K562 (cell line): ENCODE measurements around the gene USPL1. TPM values are rescaled to one million over a fixed set of nuclear protein-coding genes. Genes with fewer than 3 reads are reported as not detected.

ENCODE experiments used
- ARID2 ChIP-seq: fragments of 450-650 bp; IDR thresholded peaks from 2 replicates; pipeline ENCODE4 v1.6.1; 2017; ENCODE audit warnings: antibody characterized with exemption, mild to moderate bottlenecking
- FOXA1 ChIP-seq: fragments of 450-650 bp; IDR thresholded peaks from 2 replicates; pipeline ENCODE4 v1.6.1; 2016; ENCODE audit warnings: mild to moderate bottlenecking, borderline replicate concordance
- L3MBTL2 ChIP-seq: fragments of 450-650 bp; IDR thresholded peaks from 2 replicates; pipeline ENCODE4 v1.6.1; 2016; ENCODE audit warnings: mild to moderate bottlenecking, moderate library complexity
- MTA2 ChIP-seq: fragments of 450-650 bp; IDR thresholded peaks from 2 replicates; pipeline ENCODE4 v1.6.1; 2016; ENCODE audit warnings: low read depth
- RBBP5 ChIP-seq: fragments of 200-600 bp; sonication (generic); IDR thresholded peaks from 2 replicates; pipeline ENCODE4 v1.6.1; 2012; ENCODE audit warnings: borderline replicate concordance, mild to moderate bottlenecking, low read length, control low read depth, inconsistent platforms; ENCODE audit not compliant: insufficient read depth, poor library complexity, severe bottlenecking
- SREBF1 ChIP-seq: fragments of 150-350 bp; IDR thresholded peaks from 2 replicates; pipeline ENCODE4 v1.6.1; 2014; ENCODE audit warnings: antibody characterized with exemption, low read depth, low read length, borderline replicate concordance
- TEAD1 ChIP-seq, 2 experiments: fragments of 450-650 bp in 1 of 2; sonication (generic) in 1 of 2; formaldehyde crosslinking; IDR thresholded peaks; 2 replicates each; pipeline versions ENCODE4 v1.4.0 to v1.8.0; 2020 to 2022; ENCODE audit warnings: mild to moderate bottlenecking in 2 of 2, missing genetic modification reagents in 1 of 2
- TRIM28 ChIP-seq: fragments of 450-650 bp; IDR thresholded peaks from 2 replicates; pipeline ENCODE4 v1.6.1; 2017
- U2AF1 ChIP-seq: fragments of 200-400 bp; formaldehyde crosslinking; optimal IDR thresholded peaks from 2 replicates; pipeline ENCODE3; 2017; ENCODE audit warnings: mild to moderate bottlenecking, low read depth, low read length, moderate library complexity
- ZNF12 ChIP-seq: sonication (generic); formaldehyde crosslinking; IDR thresholded peaks from 2 replicates; pipeline ENCODE4 v1.4.0; 2020; ENCODE audit warnings: mild to moderate bottlenecking, missing genetic modification reagents
- ZNF57 ChIP-seq: fragments of 450-650 bp; formaldehyde crosslinking; IDR thresholded peaks from 2 replicates; pipeline ENCODE4 v1.4.0; 2020; ENCODE audit warnings: mild to moderate bottlenecking, moderate library complexity
- polyA plus RNA-seq, 8 experiments: library from polyadenylated mRNA; depleted of rRNA in 4 of 8; stranded (reverse) in 5 of 8; unstranded in 3 of 8; fragments of >200 nt; fragmentation: Nextera tagmentation in 2 of 8; fragmentation: Illumina TruSeq in 1 of 8; extraction: Ambion mirVana in 2 of 8; extraction: Trizol in 1 of 8; gene quantifications; 2 replicates each; pipeline versions ENCODE4 v1.2.1 to v1.2.3, GENCODE V29; 2011 to 2014; ENCODE audit warnings: inconsistent platforms in 1 of 8, missing spikeins in 1 of 8
- total RNA-seq, 7 experiments: library from RNA; depleted of rRNA in 6 of 7; stranded (reverse); fragments of >200 nt in 6 of 7; fragmentation: Illumina TruSeq in 2 of 7; extraction: Trizol in 2 of 7; gene quantifications; 2 replicates each; pipeline versions ENCODE4 v1.2.1 to v1.2.3, GENCODE V29; 2011 to 2021; ENCODE audit warnings: low replicate concordance in 1 of 7
- TF ChIP-seq, protein P1 (sequence below): fragments of 450-650 bp; IDR thresholded peaks from 2 replicates; pipeline ENCODE4 v1.6.1; 2016; ENCODE audit warnings: low read depth
- TF ChIP-seq, protein P2 (sequence below): sonication (generic); formaldehyde crosslinking; IDR thresholded peaks from 2 replicates; pipeline ENCODE4 v1.8.0; 2023; ENCODE audit warnings: mild to moderate bottlenecking, missing genetic modification reagents
- TF ChIP-seq, protein P3 (sequence below): fragments of 450-650 bp; IDR thresholded peaks from 2 replicates; pipeline ENCODE4 v1.6.1; 2017; ENCODE audit warnings: antibody characterized with exemption
- TF ChIP-seq, protein P4 (sequence below): sonication (generic); formaldehyde crosslinking; IDR thresholded peaks from 2 replicates; pipeline ENCODE4 v1.8.0; 2022; ENCODE audit warnings: mild to moderate bottlenecking, low read depth, missing genetic modification reagents

USPL1 gene
- total and polyA plus RNA-seq, 9 of the 15 experiments (the other 6 are each of a cell fraction or from before 2014, with no cell fraction given), result 5.5 to 18.0 (median 12.0) TPM

DNA sequence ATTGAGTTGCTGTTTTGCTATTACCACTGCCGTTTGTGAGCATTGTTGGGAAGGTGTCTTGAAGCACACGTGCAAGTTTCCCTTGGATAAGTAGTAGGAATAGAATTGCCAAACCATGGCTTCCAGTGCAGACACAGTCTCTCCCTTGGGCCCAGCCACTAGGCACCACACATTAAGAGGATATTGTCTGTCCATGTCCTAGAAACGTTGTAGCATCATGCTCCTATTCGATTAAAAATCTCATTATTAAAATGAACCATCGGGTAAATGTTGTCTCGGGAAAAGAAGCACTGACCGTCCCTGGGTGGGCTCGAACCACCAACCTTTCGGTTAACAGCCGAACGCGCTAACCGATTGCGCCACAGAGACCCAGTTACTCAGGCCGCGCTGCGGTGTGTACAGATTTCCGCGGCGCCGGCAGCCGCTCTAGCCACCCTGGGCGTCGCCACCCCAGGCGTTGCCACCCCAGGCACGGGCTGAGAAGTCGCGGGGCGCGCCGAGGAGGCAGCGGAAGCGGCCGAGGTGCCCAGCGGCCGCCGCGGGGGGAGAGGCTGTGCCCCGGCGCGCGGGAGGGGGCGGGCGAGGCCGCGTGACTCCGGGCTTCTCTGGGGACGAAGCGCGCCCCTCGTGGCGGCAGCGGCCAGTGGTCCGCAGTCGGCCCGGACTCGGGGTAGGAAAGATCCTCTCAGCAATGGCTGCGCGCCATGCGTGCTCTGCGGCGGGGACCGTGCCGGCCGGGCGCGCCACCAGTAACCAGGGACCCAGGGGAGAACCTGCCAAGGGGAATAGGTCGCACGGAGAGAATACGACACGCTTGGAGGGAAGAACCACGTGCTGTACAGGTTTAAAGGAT lies 56.2 kb downstream of the USPL1 start (continued):
- TF ChIP-seq U2AF1 (no peak), SREBF1 (peak; percentile 22; the same call in 1 of the 2 replicates), ZNF57 (CRISPR knock-in tag) (no peak), ARID2 (no peak), TRIM28 (no peak), L3MBTL2 (peak; percentile 95), TEAD1 (CRISPR knock-in tag; IDR thresholded peaks at IDR 0.05) (0 out of 4 replicates have a peak, but pooled peaks of 1 of the 2 experiments have one; percentile 33), RBBP5 (peak; percentile 98), MTA2 (no peak), FOXA1 (no peak), ZNF12 (no peak)
- TF ChIP-seq, protein P1, sequence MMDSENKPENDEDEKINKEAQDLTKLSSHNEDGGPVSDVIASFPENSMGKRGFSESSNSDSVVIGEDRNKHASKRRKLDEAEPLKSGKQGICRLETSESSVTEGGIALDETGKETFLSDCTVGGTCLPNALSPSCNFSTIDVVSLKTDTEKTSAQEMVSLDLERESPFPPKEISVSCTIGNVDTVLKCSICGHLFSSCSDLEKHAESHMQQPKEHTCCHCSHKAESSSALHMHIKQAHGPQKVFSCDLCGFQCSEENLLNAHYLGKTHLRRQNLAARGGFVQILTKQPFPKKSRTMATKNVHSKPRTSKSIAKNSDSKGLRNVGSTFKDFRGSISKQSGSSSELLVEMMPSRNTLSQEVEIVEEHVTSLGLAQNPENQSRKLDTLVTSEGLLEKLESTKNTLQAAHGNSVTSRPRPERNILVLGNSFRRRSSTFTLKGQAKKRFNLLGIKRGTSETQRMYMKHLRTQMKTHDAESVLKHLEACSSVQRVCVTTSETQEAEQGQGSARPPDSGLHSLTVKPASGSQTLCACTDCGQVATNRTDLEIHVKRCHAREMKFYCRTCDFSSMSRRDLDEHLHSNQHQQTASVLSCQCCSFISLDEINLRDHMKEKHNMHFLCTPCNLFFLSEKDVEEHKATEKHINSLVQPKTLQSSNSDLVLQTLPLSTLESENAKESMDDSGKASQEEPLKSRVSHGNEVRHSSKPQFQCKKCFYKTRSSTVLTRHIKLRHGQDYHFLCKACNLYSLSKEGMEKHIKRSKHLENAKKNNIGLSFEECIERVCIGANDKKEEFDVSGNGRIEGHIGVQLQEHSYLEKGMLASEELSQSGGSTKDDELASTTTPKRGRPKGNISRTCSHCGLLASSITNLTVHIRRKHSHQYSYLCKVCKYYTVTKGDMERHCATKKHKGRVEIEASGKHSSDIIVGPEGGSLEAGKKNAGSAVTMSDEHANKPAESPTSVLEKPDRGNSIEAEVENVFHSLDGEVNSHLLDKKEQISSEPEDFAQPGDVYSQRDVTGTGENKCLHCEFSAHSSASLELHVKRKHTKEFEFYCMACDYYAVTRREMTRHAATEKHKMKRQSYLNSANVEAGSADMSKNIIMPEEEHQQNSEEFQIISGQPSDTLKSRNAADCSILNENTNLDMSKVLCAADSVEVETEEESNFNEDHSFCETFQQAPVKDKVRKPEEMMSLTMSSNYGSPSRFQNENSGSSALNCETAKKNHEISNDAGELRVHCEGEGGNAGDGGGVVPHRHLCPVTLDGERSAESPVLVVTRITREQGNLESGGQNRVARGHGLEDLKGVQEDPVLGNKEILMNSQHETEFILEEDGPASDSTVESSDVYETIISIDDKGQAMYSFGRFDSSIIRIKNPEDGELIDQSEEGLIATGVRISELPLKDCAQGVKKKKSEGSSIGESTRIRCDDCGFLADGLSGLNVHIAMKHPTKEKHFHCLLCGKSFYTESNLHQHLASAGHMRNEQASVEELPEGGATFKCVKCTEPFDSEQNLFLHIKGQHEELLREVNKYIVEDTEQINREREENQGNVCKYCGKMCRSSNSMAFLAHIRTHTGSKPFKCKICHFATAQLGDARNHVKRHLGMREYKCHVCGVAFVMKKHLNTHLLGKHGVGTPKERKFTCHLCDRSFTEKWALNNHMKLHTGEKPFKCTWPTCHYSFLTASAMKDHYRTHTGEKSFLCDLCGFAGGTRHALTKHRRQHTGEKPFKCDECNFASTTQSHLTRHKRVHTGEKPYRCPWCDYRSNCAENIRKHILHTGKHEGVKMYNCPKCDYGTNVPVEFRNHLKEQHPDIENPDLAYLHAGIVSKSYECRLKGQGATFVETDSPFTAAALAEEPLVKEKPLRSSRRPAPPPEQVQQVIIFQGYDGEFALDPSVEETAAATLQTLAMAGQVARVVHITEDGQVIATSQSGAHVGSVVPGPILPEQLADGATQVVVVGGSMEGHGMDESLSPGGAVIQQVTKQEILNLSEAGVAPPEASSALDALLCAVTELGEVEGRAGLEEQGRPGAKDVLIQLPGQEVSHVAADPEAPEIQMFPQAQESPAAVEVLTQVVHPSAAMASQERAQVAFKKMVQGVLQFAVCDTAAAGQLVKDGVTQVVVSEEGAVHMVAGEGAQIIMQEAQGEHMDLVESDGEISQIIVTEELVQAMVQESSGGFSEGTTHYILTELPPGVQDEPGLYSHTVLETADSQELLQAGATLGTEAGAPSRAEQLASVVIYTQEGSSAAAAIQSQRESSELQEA, result 0 out of 2 replicates have a peak, but pooled peaks have one; percentile 37
- TF ChIP-seq, protein P2, sequence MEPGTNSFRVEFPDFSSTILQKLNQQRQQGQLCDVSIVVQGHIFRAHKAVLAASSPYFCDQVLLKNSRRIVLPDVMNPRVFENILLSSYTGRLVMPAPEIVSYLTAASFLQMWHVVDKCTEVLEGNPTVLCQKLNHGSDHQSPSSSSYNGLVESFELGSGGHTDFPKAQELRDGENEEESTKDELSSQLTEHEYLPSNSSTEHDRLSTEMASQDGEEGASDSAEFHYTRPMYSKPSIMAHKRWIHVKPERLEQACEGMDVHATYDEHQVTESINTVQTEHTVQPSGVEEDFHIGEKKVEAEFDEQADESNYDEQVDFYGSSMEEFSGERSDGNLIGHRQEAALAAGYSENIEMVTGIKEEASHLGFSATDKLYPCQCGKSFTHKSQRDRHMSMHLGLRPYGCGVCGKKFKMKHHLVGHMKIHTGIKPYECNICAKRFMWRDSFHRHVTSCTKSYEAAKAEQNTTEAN (CRISPR knock-in tag), result no peak
- TF ChIP-seq, protein P3, sequence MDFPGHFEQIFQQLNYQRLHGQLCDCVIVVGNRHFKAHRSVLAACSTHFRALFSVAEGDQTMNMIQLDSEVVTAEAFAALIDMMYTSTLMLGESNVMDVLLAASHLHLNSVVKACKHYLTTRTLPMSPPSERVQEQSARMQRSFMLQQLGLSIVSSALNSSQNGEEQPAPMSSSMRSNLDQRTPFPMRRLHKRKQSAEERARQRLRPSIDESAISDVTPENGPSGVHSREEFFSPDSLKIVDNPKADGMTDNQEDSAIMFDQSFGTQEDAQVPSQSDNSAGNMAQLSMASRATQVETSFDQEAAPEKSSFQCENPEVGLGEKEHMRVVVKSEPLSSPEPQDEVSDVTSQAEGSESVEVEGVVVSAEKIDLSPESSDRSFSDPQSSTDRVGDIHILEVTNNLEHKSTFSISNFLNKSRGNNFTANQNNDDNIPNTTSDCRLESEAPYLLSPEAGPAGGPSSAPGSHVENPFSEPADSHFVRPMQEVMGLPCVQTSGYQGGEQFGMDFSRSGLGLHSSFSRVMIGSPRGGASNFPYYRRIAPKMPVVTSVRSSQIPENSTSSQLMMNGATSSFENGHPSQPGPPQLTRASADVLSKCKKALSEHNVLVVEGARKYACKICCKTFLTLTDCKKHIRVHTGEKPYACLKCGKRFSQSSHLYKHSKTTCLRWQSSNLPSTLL, result no peak
- TF ChIP-seq, protein P4, sequence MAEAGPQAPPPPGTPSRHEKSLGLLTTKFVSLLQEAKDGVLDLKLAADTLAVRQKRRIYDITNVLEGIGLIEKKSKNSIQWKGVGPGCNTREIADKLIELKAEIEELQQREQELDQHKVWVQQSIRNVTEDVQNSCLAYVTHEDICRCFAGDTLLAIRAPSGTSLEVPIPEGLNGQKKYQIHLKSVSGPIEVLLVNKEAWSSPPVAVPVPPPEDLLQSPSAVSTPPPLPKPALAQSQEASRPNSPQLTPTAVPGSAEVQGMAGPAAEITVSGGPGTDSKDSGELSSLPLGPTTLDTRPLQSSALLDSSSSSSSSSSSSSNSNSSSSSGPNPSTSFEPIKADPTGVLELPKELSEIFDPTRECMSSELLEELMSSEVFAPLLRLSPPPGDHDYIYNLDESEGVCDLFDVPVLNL, result no peak
